ENCODE measurements around the gene VWA5A. TPM values are rescaled to one million over a fixed set of nuclear protein-coding genes. Genes with fewer than 3 reads are reported as not detected.
A peak's percentile ranks its signal among the peaks of the same experiment; 100 is the strongest.

Gene VWA5A
- total RNA-seq, 2 donors from 2014 or later: 32.8 to 44.4 TPM

GRCh38 chr11:124109377-124109776 lies 5.9 kb upstream of the VWA5A start:
- H3K27me3 ChIP-seq (replicated peaks; ENCODE audit: insufficient read depth): no peaks in the 10 kb centered on the region
- DNase-seq (ENCODE audit: low spot score) (no peak), ATAC-seq (ENCODE audit: insufficient number of reproducible peaks, low FRiP score, low read depth) (no peak)
- H3K9me3 ChIP-seq: no peaks in the 10 kb centered on the region
- no peak for TF ChIP-seq CTCF (IDR thresholded peaks at IDR 0.05)
- no peaks in the 10 kb centered on the region for H3K36me3 ChIP-seq
- H3K4me3 ChIP-seq: no peak overlapping the region
- H3K27ac ChIP-seq: no peak overlapping the region
- H3K4me1 ChIP-seq (ENCODE audit: control insufficient read depth in 1 of 2, low read depth in 2 of 2): no peaks in the 10 kb centered on the region

GRCh38 chr11:124110201-124110600 lies 5.0 kb upstream of the VWA5A start:
- H3K36me3 ChIP-seq: no peaks in the 10 kb centered on the region
- no peak for TF ChIP-seq CTCF (IDR thresholded peaks at IDR 0.05)
- no peak for DNase-seq (ENCODE audit: low spot score)
- no peak for ATAC-seq (ENCODE audit: insufficient number of reproducible peaks, low FRiP score, low read depth)
- no peaks in the 10 kb centered on the region for H3K27me3 ChIP-seq (replicated peaks; ENCODE audit: insufficient read depth)
- no peaks in the 10 kb centered on the region for H3K9me3 ChIP-seq
- peaks cover 0 to 6% of the 10 kb centered on the region in 2 donors for H3K4me1 ChIP-seq (ENCODE audit: control insufficient read depth in 1 of 2, low read depth in 2 of 2)
- no peak overlapping the region for H3K4me3 ChIP-seq
- H3K27ac ChIP-seq: no peak overlapping the region

GRCh38 chr11:124113890-124114289 lies 1.4 kb upstream of the VWA5A start:
- TF ChIP-seq CTCF (IDR thresholded peaks at IDR 0.05): no peak
- no peak overlapping the region for H3K27ac ChIP-seq
- peaks cover 13% of the 10 kb centered on the region for H3K36me3 ChIP-seq
- no peak overlapping the region for H3K4me3 ChIP-seq
- no peaks in the 10 kb centered on the region for H3K9me3 ChIP-seq
- ATAC-seq (ENCODE audit: insufficient number of reproducible peaks, low FRiP score, low read depth) (no peak), DNase-seq (ENCODE audit: low spot score) (no peak)
- H3K27me3 ChIP-seq (replicated peaks; ENCODE audit: insufficient read depth): no peaks in the 10 kb centered on the region
- peaks cover 3 to 30% of the 10 kb centered on the region in 2 donors for H3K4me1 ChIP-seq (ENCODE audit: control insufficient read depth in 1 of 2, low read depth in 2 of 2)

GRCh38 chr11:124115782-124116616 lies 749 bp downstream of the VWA5A start:
- Histone ChIP-seq H3K9me3 (no peaks in the 10 kb centered on the region), H3K4me1 (ENCODE audit: control insufficient read depth in 1 of 2, low read depth in 2 of 2) (peaks cover 3 to 30% of the 10 kb centered on the region in 2 donors), H3K4me3 (peak overlapping the region; percentile 93), H3K27ac (peak overlapping the region; percentile 59 to 75), H3K27me3 (replicated peaks; ENCODE audit: insufficient read depth) (no peaks in the 10 kb centered on the region), H3K36me3 (peaks cover 25% of the 10 kb centered on the region)
- ATAC-seq (ENCODE audit: insufficient number of reproducible peaks, low FRiP score, low read depth) (peak; percentile 24), DNase-seq (ENCODE audit: low spot score) (no peak)
- no peak for TF ChIP-seq CTCF (IDR thresholded peaks at IDR 0.05)

- peaks cover 3 to 30% of the 10 kb centered on the region in 2 donors for H3K4me1 ChIP-seq (ENCODE audit: control insufficient read depth in 1 of 2, low read depth in 2 of 2)
- no peak for TF ChIP-seq CTCF (IDR thresholded peaks at IDR 0.05)
- H3K27ac ChIP-seq: no peak overlapping the region
- no peaks in the 10 kb centered on the region for H3K9me3 ChIP-seq
- H3K4me3 ChIP-seq: no peak overlapping the region
- H3K27me3 ChIP-seq (replicated peaks; ENCODE audit: insufficient read depth): no peaks in the 10 kb centered on the region
- peaks cover 40% of the 10 kb centered on the region for H3K36me3 ChIP-seq
- ATAC-seq (ENCODE audit: insufficient number of reproducible peaks, low FRiP score, low read depth): no peak
- no peak for DNase-seq (ENCODE audit: low spot score)
Measured at GRCh38 chr11:124119103-124119502, 3.9 kb downstream of the VWA5A start.
